RKO (cell line): ENCODE results near the gene CA14.
"Not testable (repeated sequence)": the region's sequence is repeated elsewhere in the genome, so short reads cannot be mapped to it uniquely, and the experiment has no call there.

Experiments used
- DNase-seq: peaks from one replicate; pipeline ENCODE4 v3.0.0-alpha.2; 2016; ENCODE audit warnings: low spot score

CA14 gene

GRCh38 chr1:150257624-150258585 lies at the start of gene CA14:
Gene CA14 (plus strand): TSS chr1:150257774. CDS start chr1:150258129, 355 bp downstream.
- no peak for DNase-seq

- not testable (repeated sequence) for DNase-seq
Measured at GRCh38 chr1:150208460-150208859, 49.1 kb upstream of the CA14 start.

GRCh38 chr1:150210091-150210490 lies 47.5 kb upstream of the CA14 start:
- no peak for DNase-seq

GRCh38 chr1:150210706-150211105 lies 46.9 kb upstream of the CA14 start:
- DNase-seq, result no peak

GRCh38 chr1:150212070-150212469 lies 45.5 kb upstream of the CA14 start:
- no peak for DNase-seq

- DNase-seq, result no peak
Measured at GRCh38 chr1:150213170-150214098, 44.1 kb upstream of the CA14 start.

GRCh38 chr1:150214099-150214756 lies 43.3 kb upstream of the CA14 start:
- DNase-seq, result not testable (repeated sequence)

- DNase-seq, result not testable (repeated sequence)
Measured at GRCh38 chr1:150215855-150216254, 41.7 kb upstream of the CA14 start.

- DNase-seq, result peak; percentile 52
Measured at GRCh38 chr1:150221552-150221951, 36.0 kb upstream of the CA14 start.

- no peak for DNase-seq
Measured at GRCh38 chr1:150224983-150225382, 32.6 kb upstream of the CA14 start.

GRCh38 chr1:150225546-150225945 lies 32.0 kb upstream of the CA14 start:
- DNase-seq, result no peak

GRCh38 chr1:150226486-150226885 lies 31.1 kb upstream of the CA14 start:
- DNase-seq, result no peak

- DNase-seq, result no peak
Measured at GRCh38 chr1:150227228-150227627, 30.3 kb upstream of the CA14 start.

GRCh38 chr1:150228246-150228645 lies 29.3 kb upstream of the CA14 start:
- DNase-seq, result not testable (repeated sequence)

GRCh38 chr1:150232921-150233320 lies 24.7 kb upstream of the CA14 start:
- DNase-seq, result not testable (repeated sequence)

- DNase-seq, result peak; percentile 11
Measured at GRCh38 chr1:150233359-150234308, 23.9 kb upstream of the CA14 start.

- DNase-seq, result no peak
Measured at GRCh38 chr1:150234309-150234565, 23.3 kb upstream of the CA14 start.

- peak; percentile 78 for DNase-seq
Measured at GRCh38 chr1:150234566-150235293, 22.8 kb upstream of the CA14 start.

- DNase-seq, result peak; percentile 63
Measured at GRCh38 chr1:150235294-150235851, 22.2 kb upstream of the CA14 start.
